ENCODE data around the gene SMIM35. TPM values are rescaled to one million over a fixed set of nuclear protein-coding genes. Genes with fewer than 3 reads are reported as not detected.

Gene SMIM35
- total RNA-seq, 1 experiment from 2014 or later: not detected

DNA sequence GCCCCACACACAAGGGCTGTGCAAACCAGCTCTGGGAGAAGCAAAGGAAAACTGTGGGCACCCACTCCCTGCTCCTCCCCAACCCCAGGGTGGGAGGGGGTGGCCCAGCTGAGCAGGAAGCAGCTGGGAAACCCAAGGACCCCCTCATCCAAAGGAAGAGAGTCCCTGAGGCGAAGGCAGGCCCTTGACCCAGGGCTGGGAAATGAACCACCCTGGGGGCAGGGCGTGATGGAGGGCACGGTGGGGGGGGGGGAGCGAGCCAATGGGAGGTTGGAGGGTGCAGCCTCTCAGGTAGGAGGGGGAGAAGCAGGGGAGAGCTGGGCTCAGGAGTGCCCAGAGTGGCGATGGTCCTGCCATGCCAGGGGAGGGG lies 49.0 kb upstream of the SMIM35 start:
- Mint-ChIP-seq H3K27me3 (ENCODE audit: low read depth) (peaks cover 48% of the 10 kb centered on the region), H3K9me3 (no peaks in the 10 kb centered on the region), H3K4me1 (peaks cover 5 to 6% of the 10 kb centered on the region in 2 experiments), H3K27ac (no peak overlapping the region), H3K36me3 (ENCODE audit: insufficient read depth in 1 of 3, low read depth in 3 of 3) (no peaks in the 10 kb centered on the region), H3K4me3 (no peak overlapping the region)
- no peaks in the 10 kb centered on the region for H3K23me2 ChIP-seq (ENCODE audit: insufficient read length, low read depth, low read length, poor library complexity, severe bottlenecking)
- no peak overlapping the region for H4K5ac ChIP-seq (ENCODE audit: insufficient read length, low read depth, low read length)
- no peak overlapping the region for H2BK12ac ChIP-seq (ENCODE audit: insufficient read length, low read depth, low read length)
- H3K4me2 ChIP-seq (ENCODE audit: insufficient read depth, insufficient read length, low read length): no peak overlapping the region
- H4K8ac ChIP-seq (replicated peaks; ENCODE audit: insufficient read length, low read depth, low read length): no peak overlapping the region
- H2BK120ac ChIP-seq (ENCODE audit: low read depth, low read length, poor library complexity, severe bottlenecking): no peak overlapping the region
- no peak overlapping the region for H4K91ac ChIP-seq (ENCODE audit: insufficient read length, low read depth, low read length)
- H3K79me2 ChIP-seq (ENCODE audit: insufficient read depth, low read length): no peaks in the 10 kb centered on the region
- H3K79me1 ChIP-seq (ENCODE audit: insufficient read depth, low read depth, low read length, poor library complexity, severe bottlenecking): no peaks in the 10 kb centered on the region
- no peak overlapping the region for H3K14ac ChIP-seq (ENCODE audit: insufficient read depth, low read length)
- TF ChIP-seq, protein P1, sequence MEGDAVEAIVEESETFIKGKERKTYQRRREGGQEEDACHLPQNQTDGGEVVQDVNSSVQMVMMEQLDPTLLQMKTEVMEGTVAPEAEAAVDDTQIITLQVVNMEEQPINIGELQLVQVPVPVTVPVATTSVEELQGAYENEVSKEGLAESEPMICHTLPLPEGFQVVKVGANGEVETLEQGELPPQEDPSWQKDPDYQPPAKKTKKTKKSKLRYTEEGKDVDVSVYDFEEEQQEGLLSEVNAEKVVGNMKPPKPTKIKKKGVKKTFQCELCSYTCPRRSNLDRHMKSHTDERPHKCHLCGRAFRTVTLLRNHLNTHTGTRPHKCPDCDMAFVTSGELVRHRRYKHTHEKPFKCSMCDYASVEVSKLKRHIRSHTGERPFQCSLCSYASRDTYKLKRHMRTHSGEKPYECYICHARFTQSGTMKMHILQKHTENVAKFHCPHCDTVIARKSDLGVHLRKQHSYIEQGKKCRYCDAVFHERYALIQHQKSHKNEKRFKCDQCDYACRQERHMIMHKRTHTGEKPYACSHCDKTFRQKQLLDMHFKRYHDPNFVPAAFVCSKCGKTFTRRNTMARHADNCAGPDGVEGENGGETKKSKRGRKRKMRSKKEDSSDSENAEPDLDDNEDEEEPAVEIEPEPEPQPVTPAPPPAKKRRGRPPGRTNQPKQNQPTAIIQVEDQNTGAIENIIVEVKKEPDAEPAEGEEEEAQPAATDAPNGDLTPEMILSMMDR (conservative IDR thresholded peaks at IDR 0.05): no peak
- no peak overlapping the region for H3K4ac ChIP-seq (ENCODE audit: low read depth, low read length)
- H4K20me1 ChIP-seq (ENCODE audit: control insufficient read depth, insufficient read depth, insufficient read length): no peaks in the 10 kb centered on the region
- H2BK15ac ChIP-seq (ENCODE audit: low read depth, low read length): no peak overlapping the region
- no peaks in the 10 kb centered on the region for H3K27me3 ChIP-seq (ENCODE audit: insufficient read depth, low read length)
- no peak overlapping the region for H2BK20ac ChIP-seq (ENCODE audit: low read depth, low read length, poor library complexity, severe bottlenecking)
- H3K56ac ChIP-seq (ENCODE audit: insufficient read length, low read depth, low read length): no peak overlapping the region
- H3K9me3 ChIP-seq (ENCODE audit: control insufficient read depth, low read depth, low read length): no peaks in the 10 kb centered on the region
- H3K18ac ChIP-seq (ENCODE audit: insufficient read length, low read depth, low read length): no peak overlapping the region
- H3K4me1 ChIP-seq (ENCODE audit: insufficient read depth, low read length): no peaks in the 10 kb centered on the region
- H2AFZ ChIP-seq (ENCODE audit: low read length): no peak overlapping the region
- H3T11ph ChIP-seq (ENCODE audit: low read length): no peak overlapping the region
- WGBS (ENCODE audit: extremely low coverage, insufficient read length, low lambda C conversion rate): no CpG with 5 or more reads among the region's 5 CpGs
- no peak overlapping the region for H3K23ac ChIP-seq (ENCODE audit: insufficient read length, low read depth, low read length)
- H3K27ac ChIP-seq (ENCODE audit: insufficient read length, low read depth, low read length): no peak overlapping the region
- no peak overlapping the region for H2BK5ac ChIP-seq (ENCODE audit: insufficient read length, low read length)
- DNase-seq: no peak
- H2AK5ac ChIP-seq (ENCODE audit: insufficient read length, low read length): no peak overlapping the region
- H3K9ac ChIP-seq (ENCODE audit: extremely low read depth, insufficient read length, low read length): no peak overlapping the region

All from H9 (cell line).